ENCODE results near the gene BRK1.

Gene BRK1

DNA sequence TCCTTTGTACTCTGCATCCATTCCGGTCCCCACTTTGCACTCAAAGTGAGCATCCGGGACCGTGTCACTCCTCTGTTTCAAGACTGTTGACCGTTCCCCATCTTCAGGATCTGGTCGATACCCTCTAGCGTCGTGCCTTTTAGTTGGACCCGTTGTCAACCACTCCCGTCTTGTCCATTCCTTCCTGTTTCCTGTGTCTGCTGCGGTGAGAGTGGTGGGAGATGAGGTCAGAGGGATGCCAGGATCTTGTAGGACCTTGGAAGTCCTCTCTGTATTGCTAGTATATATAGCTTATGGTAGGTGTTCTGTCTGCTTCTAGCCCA is 624 bp downstream of the BRK1 start:
- ATAC-seq, result peak; percentile 54

DNA sequence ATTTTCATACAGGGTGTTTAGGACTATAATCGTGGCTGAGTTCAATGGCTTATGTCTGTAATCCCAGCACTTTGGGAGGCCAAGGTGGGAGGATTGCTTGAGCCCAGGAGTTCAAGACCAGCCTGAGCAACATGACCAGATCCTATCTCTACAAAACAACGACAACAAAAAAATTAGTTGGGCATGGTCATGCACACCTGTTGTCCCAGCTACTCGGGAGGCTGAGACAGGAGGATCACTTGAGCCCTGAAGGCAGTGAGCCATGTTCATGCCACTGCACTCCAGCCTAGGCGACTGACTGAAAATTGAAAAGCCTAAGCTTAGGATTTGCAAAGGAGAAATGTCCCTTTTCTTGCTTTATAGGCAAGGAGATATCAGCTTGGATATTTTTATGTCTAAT is 1.5 kb downstream of the BRK1 start:
- TF ChIP-seq, protein P1, sequence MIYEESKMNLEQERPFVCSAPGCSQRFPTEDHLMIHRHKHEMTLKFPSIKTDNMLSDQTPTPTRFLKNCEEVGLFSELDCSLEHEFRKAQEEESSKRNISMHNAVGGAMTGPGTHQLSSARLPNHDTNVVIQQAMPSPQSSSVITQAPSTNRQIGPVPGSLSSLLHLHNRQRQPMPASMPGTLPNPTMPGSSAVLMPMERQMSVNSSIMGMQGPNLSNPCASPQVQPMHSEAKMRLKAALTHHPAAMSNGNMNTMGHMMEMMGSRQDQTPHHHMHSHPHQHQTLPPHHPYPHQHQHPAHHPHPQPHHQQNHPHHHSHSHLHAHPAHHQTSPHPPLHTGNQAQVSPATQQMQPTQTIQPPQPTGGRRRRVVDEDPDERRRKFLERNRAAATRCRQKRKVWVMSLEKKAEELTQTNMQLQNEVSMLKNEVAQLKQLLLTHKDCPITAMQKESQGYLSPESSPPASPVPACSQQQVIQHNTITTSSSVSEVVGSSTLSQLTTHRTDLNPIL (CRISPR knock-in tag; IDR thresholded peaks at IDR 0.05; ENCODE audit: low read depth), result no peak
- TF ChIP-seq ARNTL (CRISPR knock-in tag; IDR thresholded peaks at IDR 0.05; ENCODE audit: borderline replicate concordance, low read depth), result no peak
- ATAC-seq, result no peak

More for the DNA sequence above, 624 bp downstream of the BRK1 start:
- TF ChIP-seq CSDC2 (CRISPR knock-in tag; IDR thresholded peaks at IDR 0.05) (no peak), ZFP30 (CRISPR knock-in tag; IDR thresholded peaks at IDR 0.05) (no peak), PPARA (CRISPR knock-in tag; IDR thresholded peaks at IDR 0.05; ENCODE audit: borderline replicate concordance) (no peak), ZNF8 (CRISPR knock-in tag; IDR thresholded peaks at IDR 0.05) (no peak), RARB (CRISPR knock-in tag; IDR thresholded peaks at IDR 0.05) (no peak), ISL1 (CRISPR knock-in tag; IDR thresholded peaks at IDR 0.05) (no peak), TCF4 (CRISPR knock-in tag; IDR thresholded peaks at IDR 0.05; ENCODE audit: borderline replicate concordance) (no peak), GLIS3 (CRISPR knock-in tag; IDR thresholded peaks at IDR 0.05) (no peak), ZC3H10 (CRISPR knock-in tag; IDR thresholded peaks at IDR 0.05) (no peak), ZNF70 (CRISPR knock-in tag; IDR thresholded peaks at IDR 0.05) (no peak), BACH2 (CRISPR knock-in tag; IDR thresholded peaks at IDR 0.05; ENCODE audit: borderline replicate concordance) (no peak)
- TF ChIP-seq, protein P2, sequence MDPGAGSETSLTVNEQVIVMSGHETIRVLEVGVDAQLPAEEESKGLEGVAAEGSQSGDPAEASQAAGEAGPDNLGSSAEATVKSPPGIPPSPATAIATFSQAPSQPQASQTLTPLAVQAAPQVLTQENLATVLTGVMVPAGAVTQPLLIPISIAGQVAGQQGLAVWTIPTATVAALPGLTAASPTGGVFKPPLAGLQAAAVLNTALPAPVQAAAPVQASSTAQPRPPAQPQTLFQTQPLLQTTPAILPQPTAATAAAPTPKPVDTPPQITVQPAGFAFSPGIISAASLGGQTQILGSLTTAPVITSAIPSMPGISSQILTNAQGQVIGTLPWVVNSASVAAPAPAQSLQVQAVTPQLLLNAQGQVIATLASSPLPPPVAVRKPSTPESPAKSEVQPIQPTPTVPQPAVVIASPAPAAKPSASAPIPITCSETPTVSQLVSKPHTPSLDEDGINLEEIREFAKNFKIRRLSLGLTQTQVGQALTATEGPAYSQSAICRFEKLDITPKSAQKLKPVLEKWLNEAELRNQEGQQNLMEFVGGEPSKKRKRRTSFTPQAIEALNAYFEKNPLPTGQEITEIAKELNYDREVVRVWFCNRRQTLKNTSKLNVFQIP (CRISPR knock-in tag; IDR thresholded peaks at IDR 0.05; ENCODE audit: borderline replicate concordance, low read depth), result no peak

DNA sequence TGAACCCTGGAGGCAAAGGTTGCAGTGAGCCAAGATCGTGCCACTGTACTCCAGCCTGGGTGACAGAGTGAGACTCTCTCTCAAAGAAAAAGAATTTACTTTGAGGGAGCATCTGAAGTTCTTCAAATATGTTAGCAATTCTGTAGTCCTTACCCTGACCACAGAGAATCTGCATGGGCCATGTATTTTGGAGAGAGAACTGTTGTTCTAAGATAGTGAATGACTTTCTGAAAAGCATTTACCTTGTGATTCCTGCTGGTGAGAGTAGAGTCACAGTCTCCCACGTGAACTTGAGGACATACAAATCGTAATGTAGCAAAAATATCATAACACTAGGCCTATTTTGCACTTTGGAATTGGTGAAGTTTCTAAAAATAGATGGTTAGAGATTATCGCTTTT is 3.9 kb downstream of the BRK1 start:
- TF ChIP-seq, protein P1 (CRISPR knock-in tag; IDR thresholded peaks at IDR 0.05; ENCODE audit: low read depth), result no peak
- TF ChIP-seq BACH2 (CRISPR knock-in tag; IDR thresholded peaks at IDR 0.05; ENCODE audit: borderline replicate concordance), result no peak
- TF ChIP-seq, protein P3, sequence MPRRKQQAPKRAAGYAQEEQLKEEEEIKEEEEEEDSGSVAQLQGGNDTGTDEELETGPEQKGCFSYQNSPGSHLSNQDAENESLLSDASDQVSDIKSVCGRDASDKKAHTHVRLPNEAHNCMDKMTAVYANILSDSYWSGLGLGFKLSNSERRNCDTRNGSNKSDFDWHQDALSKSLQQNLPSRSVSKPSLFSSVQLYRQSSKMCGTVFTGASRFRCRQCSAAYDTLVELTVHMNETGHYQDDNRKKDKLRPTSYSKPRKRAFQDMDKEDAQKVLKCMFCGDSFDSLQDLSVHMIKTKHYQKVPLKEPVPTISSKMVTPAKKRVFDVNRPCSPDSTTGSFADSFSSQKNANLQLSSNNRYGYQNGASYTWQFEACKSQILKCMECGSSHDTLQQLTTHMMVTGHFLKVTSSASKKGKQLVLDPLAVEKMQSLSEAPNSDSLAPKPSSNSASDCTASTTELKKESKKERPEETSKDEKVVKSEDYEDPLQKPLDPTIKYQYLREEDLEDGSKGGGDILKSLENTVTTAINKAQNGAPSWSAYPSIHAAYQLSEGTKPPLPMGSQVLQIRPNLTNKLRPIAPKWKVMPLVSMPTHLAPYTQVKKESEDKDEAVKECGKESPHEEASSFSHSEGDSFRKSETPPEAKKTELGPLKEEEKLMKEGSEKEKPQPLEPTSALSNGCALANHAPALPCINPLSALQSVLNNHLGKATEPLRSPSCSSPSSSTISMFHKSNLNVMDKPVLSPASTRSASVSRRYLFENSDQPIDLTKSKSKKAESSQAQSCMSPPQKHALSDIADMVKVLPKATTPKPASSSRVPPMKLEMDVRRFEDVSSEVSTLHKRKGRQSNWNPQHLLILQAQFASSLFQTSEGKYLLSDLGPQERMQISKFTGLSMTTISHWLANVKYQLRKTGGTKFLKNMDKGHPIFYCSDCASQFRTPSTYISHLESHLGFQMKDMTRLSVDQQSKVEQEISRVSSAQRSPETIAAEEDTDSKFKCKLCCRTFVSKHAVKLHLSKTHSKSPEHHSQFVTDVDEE (CRISPR knock-in tag; IDR thresholded peaks at IDR 0.05), result no peak
- TF ChIP-seq RARB (CRISPR knock-in tag; IDR thresholded peaks at IDR 0.05), result no peak
- no peak for TF ChIP-seq ZNF70 (CRISPR knock-in tag; IDR thresholded peaks at IDR 0.05)
- TF ChIP-seq CSRNP3 (CRISPR knock-in tag; IDR thresholded peaks at IDR 0.05), result no peak
- no peak for TF ChIP-seq ESRRG (CRISPR knock-in tag; IDR thresholded peaks at IDR 0.05)
- TF ChIP-seq GLIS3 (CRISPR knock-in tag; IDR thresholded peaks at IDR 0.05), result no peak
- no peak for TF ChIP-seq TOX (CRISPR knock-in tag; IDR thresholded peaks at IDR 0.05; ENCODE audit: borderline replicate concordance)
- no peak for TF ChIP-seq TCF4 (CRISPR knock-in tag; IDR thresholded peaks at IDR 0.05; ENCODE audit: borderline replicate concordance)
- no peak for TF ChIP-seq ZFP30 (CRISPR knock-in tag; IDR thresholded peaks at IDR 0.05)
- no peak for TF ChIP-seq SNAI2 (CRISPR knock-in tag; IDR thresholded peaks at IDR 0.05)
- no peak for TF ChIP-seq ZC3H10 (CRISPR knock-in tag; IDR thresholded peaks at IDR 0.05)
- no peak for TF ChIP-seq OSR1 (CRISPR knock-in tag; IDR thresholded peaks at IDR 0.05)
- TF ChIP-seq ZFP3 (CRISPR knock-in tag; IDR thresholded peaks at IDR 0.05), result no peak
- no peak for ATAC-seq

GRCh38 chr3:10121064-10121463 is 5.6 kb downstream of the BRK1 start:
- ATAC-seq, result no peak
- TF ChIP-seq TCF4 (CRISPR knock-in tag; IDR thresholded peaks at IDR 0.05; ENCODE audit: borderline replicate concordance) (no peak), BACH2 (CRISPR knock-in tag; IDR thresholded peaks at IDR 0.05; ENCODE audit: borderline replicate concordance) (no peak)

All from SK-N-SH treated with all-trans-retinoic acid at 6 μM for 48 hours (cell line).